ENCODE results near the gene DMRT1.

Gene DMRT1

DNA sequence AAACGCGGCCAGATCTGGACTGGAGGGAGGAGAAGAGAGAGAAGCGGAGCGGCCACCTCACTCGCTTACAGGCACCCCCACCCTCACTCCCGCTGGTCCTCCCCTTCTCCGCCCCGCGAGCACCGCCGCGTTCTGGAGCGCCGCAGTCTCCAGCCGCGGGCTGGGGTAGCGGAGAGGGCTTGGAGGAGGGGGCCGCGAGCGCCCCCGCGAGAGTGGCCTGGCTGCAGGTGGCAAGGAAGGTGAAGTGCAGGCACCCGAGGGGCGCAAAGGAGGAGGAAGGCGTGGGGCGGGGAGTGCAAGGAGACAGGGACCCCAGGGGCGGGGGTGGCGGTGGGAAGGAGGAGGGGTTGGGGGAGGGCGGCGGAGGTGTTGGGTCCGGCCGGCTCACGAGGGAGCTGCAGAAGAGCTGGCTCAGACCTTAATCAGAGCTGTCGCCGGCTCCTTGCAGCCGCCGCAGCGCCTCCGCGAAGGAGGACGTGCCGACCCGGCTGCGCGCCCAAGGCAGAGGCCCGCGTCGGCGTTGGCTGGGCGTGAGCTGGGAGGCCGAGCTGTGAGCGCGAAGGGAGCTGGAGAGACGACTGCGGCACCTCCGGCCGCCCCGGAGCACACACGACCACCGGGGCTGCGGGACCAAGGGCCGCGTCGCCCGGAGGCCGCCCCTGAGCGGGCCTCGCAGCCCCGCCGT is 134.9 kb downstream of the DMRT1 start, which contains the start of gene DMRT3:
Gene DMRT3, plus strand, starts transcription at position 398 of the 685 bp plus-strand sequence. CDS start 347 bp downstream, outside the sequence.
- peaks cover 98% of the 10 kb centered on the region for H3K27me3 Mint-ChIP-seq (ENCODE audit: low read depth, poor library complexity)
- H3K27ac Mint-ChIP-seq, result no peak within 1 kb of the TSS
- H3K4me1 Mint-ChIP-seq, result peaks cover 59% of the 10 kb centered on the region
- DNase-seq, result peak; percentile 77
- no peaks in the 10 kb centered on the region for H3K9me3 Mint-ChIP-seq
- TF ChIP-seq, protein P1, sequence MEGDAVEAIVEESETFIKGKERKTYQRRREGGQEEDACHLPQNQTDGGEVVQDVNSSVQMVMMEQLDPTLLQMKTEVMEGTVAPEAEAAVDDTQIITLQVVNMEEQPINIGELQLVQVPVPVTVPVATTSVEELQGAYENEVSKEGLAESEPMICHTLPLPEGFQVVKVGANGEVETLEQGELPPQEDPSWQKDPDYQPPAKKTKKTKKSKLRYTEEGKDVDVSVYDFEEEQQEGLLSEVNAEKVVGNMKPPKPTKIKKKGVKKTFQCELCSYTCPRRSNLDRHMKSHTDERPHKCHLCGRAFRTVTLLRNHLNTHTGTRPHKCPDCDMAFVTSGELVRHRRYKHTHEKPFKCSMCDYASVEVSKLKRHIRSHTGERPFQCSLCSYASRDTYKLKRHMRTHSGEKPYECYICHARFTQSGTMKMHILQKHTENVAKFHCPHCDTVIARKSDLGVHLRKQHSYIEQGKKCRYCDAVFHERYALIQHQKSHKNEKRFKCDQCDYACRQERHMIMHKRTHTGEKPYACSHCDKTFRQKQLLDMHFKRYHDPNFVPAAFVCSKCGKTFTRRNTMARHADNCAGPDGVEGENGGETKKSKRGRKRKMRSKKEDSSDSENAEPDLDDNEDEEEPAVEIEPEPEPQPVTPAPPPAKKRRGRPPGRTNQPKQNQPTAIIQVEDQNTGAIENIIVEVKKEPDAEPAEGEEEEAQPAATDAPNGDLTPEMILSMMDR (IDR thresholded peaks at IDR 0.05), result no peak
- H3K36me3 Mint-ChIP-seq (ENCODE audit: low read depth), result no peaks in the 10 kb centered on the region
- H3K4me3 Mint-ChIP-seq, result peak within 1 kb of the TSS; percentile 86

DNA sequence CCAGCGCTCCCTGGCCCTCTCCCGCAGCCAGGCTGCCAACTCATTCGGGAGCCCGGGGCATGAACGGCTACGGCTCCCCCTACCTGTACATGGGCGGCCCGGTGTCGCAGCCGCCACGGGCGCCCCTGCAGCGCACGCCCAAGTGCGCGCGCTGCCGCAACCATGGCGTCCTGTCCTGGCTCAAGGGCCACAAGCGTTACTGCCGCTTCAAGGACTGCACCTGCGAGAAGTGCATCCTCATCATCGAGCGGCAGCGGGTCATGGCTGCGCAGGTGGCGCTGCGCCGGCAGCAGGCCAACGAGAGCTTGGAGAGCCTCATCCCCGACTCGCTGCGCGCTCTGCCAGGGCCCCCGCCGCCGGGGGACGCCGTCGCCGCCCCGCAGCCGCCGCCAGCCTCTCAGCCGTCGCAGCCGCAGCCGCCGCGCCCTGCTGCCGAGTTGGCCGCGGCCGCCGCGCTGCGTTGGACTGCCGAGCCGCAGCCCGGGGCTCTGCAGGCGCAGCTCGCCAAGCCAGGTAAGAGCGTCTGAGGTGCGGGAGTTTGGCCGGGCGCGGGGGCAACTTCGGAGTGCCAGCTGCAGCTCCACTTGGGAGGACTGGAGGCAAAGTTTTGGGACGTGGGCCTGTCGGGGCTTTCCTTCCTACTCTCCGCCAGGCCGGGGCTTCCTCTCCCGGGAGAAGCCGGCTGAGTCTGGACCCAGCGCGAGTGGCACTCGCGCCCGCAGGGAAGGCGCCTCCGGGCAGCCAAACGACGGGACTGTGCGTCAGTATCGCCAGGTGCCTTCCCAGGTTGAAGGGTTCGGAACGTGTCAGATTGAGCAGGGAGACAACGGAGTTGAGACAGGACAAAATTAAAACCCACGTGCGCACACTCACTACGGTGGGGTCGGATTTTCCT is 135.7 kb downstream of the DMRT1 start:
- Mint-ChIP-seq H3K4me1 (peaks cover 66% of the 10 kb centered on the region), H3K9me3 (no peaks in the 10 kb centered on the region), H3K27me3 (ENCODE audit: low read depth, poor library complexity) (peaks cover 98% of the 10 kb centered on the region), H3K4me3 (peak overlapping the region; percentile 86), H3K36me3 (ENCODE audit: low read depth) (no peaks in the 10 kb centered on the region), H3K27ac (no peak overlapping the region)
- peak; percentile 60 for DNase-seq
- TF ChIP-seq, protein P1 (IDR thresholded peaks at IDR 0.05), result no peak

DNA sequence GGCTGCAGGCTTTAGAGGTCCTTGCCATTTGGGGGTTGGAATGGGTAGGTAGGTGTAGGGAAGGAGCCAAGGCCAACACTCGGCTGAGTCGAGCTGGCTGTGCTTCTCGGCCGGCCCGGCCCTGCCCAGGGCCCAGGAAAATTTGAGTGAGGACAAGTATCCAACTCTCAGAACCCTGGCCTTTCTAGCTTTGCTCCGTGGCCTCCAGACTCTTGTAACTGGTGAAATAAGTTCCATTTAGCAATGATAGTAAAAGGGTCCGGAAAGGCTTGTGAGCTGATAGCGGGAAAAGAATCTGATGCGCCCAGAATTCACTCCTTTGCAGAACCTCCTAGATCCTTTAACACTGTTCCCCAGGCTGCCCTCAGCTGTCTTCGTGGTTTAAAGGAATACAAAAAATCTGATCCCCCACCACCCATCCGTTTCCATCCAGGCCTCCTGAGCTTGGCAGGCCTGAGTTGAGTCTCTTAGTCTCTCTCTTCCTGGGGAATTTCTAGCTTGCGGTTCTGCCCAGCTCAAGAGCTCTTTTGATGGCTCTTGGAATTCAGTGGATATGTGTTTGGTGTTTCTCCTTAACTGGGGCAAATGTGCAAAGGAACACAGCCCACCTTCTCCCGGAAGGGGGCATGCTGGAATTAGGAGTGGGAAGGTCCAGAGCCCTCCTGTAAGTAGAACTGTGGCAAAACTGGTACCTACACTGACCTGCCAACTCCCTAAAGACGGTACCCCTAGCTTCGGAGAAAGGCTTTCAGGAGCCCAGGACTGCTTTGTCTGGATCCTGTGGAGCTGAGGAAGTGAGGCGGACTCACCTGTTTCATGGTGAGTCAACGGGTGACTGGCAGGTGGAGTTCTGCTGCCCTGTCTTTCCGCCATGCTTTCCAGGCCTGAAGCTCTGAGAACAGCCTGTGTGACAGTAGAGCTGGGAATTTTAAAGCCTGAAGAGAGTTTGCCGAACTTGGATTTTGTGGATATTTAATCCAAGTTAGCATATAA is 136.6 kb downstream of the DMRT1 start:
- Mint-ChIP-seq H3K9me3 (no peaks in the 10 kb centered on the region), H3K27me3 (ENCODE audit: low read depth, poor library complexity) (peaks cover 98% of the 10 kb centered on the region), H3K27ac (no peak overlapping the region), H3K4me1 (peaks cover 69% of the 10 kb centered on the region), H3K36me3 (ENCODE audit: low read depth) (peaks cover 5% of the 10 kb centered on the region), H3K4me3 (peak overlapping the region; percentile 86)
- TF ChIP-seq, protein P1 (IDR thresholded peaks at IDR 0.05), result no peak
- DNase-seq, result no peak

DNA sequence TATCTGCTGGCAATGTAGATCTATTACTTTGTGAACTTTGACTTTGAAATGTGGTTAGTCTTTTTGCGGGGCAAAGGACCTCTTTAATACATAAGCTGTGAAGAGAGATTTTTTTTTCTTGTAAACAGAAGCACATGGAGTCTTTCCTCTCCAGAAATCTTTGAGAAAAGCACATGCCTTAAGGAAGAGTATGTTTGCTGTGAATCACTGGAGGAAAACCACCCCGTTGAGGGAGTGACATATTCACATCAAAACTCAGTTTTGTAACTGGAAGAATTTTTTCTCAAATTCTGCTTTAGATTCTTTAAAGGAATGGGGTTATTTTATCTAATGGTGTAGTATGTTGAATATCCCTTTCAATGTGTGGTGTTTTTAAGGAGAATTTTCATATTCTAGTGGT is 138.5 kb downstream of the DMRT1 start:
- Mint-ChIP-seq H3K27me3 (ENCODE audit: low read depth, poor library complexity) (peaks cover 98% of the 10 kb centered on the region), H3K4me1 (peaks cover 61% of the 10 kb centered on the region), H3K4me3 (peak overlapping the region; percentile 86)

DNA sequence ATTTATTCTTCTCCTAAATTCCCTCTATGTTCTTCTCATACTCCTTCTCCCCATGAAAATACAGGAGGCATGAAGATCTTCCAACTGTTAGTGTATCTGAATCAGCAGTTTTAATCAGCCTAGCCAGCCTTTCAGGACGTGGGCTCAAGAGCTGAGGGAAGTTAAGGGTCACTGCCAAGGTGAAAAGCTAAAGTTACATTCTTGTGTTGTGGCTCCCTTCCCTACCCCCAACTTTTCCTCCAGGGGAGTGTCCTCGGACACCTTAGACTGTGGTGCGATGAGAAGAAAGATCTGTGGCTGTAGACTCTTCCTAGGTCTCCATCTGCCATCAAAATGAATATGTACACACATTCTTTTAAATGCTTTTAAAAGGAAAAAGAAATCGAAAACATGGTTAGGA is 139.1 kb downstream of the DMRT1 start:
- Mint-ChIP-seq H3K4me3 (peak overlapping the region; percentile 72), H3K27ac (no peak overlapping the region), H3K9me3 (no peaks in the 10 kb centered on the region), H3K27me3 (ENCODE audit: low read depth, poor library complexity) (peaks cover 97% of the 10 kb centered on the region), H3K36me3 (ENCODE audit: low read depth) (peaks cover 14% of the 10 kb centered on the region), H3K4me1 (peaks cover 54% of the 10 kb centered on the region)
- TF ChIP-seq, protein P1 (IDR thresholded peaks at IDR 0.05), result no peak
- DNase-seq, result no peak

More for the DNA sequence above, 138.5 kb downstream of the DMRT1 start:
- TF ChIP-seq, protein P1 (IDR thresholded peaks at IDR 0.05), result no peak
- Mint-ChIP-seq H3K27ac (no peak overlapping the region), H3K36me3 (ENCODE audit: low read depth) (peaks cover 14% of the 10 kb centered on the region), H3K9me3 (no peaks in the 10 kb centered on the region)
- DNase-seq, result no peak
